ENCODE results near the gene FOXP1. TPM values are rescaled to one million over a fixed set of nuclear protein-coding genes. Genes with fewer than 3 reads are reported as not detected.

The FOXP1 gene
- total and polyA plus RNA-seq, 2 donors (not counting 1 experiment from before 2014, with no cell fraction given) = 91.1 to 508 TPM

DNA sequence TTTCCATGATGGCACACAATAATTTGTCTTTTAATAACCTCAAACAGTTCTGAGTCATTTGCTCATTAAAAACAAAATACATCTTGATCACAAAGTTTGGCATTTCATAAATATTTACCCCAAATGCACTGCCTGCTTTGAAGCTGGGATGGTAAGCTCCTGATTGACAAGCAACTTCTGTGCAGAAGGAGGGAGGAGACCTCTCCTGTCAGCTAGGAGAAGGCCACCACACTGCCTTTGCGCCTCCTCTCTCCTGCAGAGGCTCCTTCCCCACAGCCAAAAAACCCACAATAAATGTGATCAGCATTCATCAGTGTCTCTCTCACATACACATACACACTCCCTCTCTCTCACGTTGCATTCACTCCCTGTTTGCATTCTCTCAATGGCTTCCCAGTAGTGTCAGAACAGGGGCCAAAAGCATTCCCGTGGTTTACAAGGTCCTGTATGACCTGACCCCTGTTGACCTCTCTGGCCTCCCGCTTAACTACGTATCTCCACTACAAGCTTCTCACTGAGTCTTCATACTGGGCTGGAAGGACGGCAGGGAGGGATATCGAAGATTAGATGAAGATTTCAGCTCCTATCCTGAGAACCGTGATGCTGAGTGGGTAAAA is 216.4 kb downstream of the FOXP1 start:
- Histone ChIP-seq H2AFZ (ENCODE audit: insufficient read depth, low read depth, low read length, poor library complexity, severe bottlenecking) (no peak overlapping the region), H3K36me3 (replicated peaks in 1 of 2; ENCODE audit: control extremely low read depth in 1 of 2, control insufficient read depth in 1 of 2, extremely low read depth in 1 of 2, insufficient read depth in 2 of 2, low read length in 1 of 2) (peaks cover 0 to 5% of the 10 kb centered on the region in 2 experiments), H3K4me2 (replicated peaks; ENCODE audit: low read depth, low read length, poor library complexity, severe bottlenecking) (no peak overlapping the region), H4K20me1 (ENCODE audit: control insufficient read depth, insufficient read depth, low read length, poor library complexity, severe bottlenecking) (no peaks in the 10 kb centered on the region), H3K4me3 (ENCODE audit: control extremely low read depth in 1 of 5, extremely low read depth in 1 of 5, insufficient read depth in 1 of 5, low read depth in 2 of 5, low read length in 4 of 5) (no peak overlapping the region), H3K9ac (ENCODE audit: low read length) (no peak overlapping the region), H3K27me3 (replicated peaks in 1 of 4; ENCODE audit: control extremely low read depth in 1 of 4, control insufficient read depth in 3 of 4, insufficient read depth in 4 of 4, low read length in 3 of 4) (no peaks in the 10 kb centered on the region), H3K4me1 (ENCODE audit: control insufficient read depth in 2 of 2, insufficient read depth in 2 of 2, low read length in 2 of 2) (peaks cover 41 to 43% of the 10 kb centered on the region in 2 donors), H3K9me3 (ENCODE audit: control extremely low read depth in 1 of 3, control insufficient read depth in 2 of 3, insufficient read depth in 1 of 3, low read length in 2 of 3) (peaks cover 0 to 8% (median 0%) of the 10 kb centered on the region in 3 donors), H3K79me2 (ENCODE audit: control insufficient read depth, insufficient read depth, low read length) (peaks cover 96% of the 10 kb centered on the region), H3K27ac (ENCODE audit: low read length in 2 of 2) (no peak overlapping the region)
- WGBS (ENCODE audit: insufficient coverage) = 90% methylated on average over 3 of the region's 8 CpGs
- H3K27ac Mint-ChIP-seq = peak overlapping the region; percentile 54
- DNase-seq = no peak
- TF ChIP-seq EZH2 (IDR thresholded peaks at IDR 0.05; ENCODE audit: borderline replicate concordance, insufficient read depth, low read depth, low read length, poor library complexity, severe bottlenecking) = no peak
- TF ChIP-seq, protein P1, sequence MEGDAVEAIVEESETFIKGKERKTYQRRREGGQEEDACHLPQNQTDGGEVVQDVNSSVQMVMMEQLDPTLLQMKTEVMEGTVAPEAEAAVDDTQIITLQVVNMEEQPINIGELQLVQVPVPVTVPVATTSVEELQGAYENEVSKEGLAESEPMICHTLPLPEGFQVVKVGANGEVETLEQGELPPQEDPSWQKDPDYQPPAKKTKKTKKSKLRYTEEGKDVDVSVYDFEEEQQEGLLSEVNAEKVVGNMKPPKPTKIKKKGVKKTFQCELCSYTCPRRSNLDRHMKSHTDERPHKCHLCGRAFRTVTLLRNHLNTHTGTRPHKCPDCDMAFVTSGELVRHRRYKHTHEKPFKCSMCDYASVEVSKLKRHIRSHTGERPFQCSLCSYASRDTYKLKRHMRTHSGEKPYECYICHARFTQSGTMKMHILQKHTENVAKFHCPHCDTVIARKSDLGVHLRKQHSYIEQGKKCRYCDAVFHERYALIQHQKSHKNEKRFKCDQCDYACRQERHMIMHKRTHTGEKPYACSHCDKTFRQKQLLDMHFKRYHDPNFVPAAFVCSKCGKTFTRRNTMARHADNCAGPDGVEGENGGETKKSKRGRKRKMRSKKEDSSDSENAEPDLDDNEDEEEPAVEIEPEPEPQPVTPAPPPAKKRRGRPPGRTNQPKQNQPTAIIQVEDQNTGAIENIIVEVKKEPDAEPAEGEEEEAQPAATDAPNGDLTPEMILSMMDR (IDR thresholded peaks at IDR 0.05) = no peak
- peaks cover 63% of the 10 kb centered on the region for H3K4me1 Mint-ChIP-seq
- no peak overlapping the region for H3K4me3 Mint-ChIP-seq
- intact Hi-C loops (cut with micrococcal nuclease) = no loop called here
- ATAC-seq (ENCODE audit: low read depth) = no peak
- H3K27me3 Mint-ChIP-seq = no peaks in the 10 kb centered on the region
- H3K9me3 Mint-ChIP-seq (ENCODE audit: insufficient read depth) = no peaks in the 10 kb centered on the region
- POLR2A ChIA-PET = interaction anchor here (0.5 kb wide), 1 partner anchor 20 kb away, joined by 3 read pairs; no protein-coding TSS in a partner anchor
- CTCF ChIA-PET = no interaction called here

DNA sequence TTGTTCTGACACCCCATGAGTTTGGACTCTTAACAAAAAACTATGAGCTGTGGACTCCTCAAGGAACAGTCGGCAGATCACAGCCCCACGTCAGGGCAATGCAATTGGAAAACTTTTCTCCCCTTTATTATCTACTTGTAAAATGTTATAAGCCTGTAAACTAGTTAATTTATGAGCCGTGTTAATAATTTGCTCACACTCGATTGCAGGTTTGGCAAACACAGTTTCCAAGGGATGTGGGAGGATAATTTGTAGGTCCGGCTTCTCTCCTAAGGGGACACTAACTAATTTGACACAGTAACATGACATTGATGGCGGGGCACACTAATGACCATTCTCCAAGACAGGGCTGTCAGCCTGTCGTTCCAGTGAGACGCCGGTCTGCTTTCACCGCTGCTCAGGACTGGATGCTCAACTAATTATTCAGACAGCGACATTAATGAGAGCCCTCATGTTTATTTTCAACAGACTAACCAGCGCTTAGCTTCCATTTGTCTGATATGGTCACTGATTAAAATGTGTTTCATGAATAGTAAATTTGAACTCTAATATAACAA is 222.1 kb downstream of the FOXP1 start:
- 100% methylated on average over 3 of the region's 12 CpGs for WGBS (ENCODE audit: insufficient coverage)
- intact Hi-C loops (cut with micrococcal nuclease) = loop anchor here (2.0 kb wide), 1 partner anchor 15 kb away; no protein-coding TSS in a partner anchor
- ChIA-PET POLR2A (interaction anchor here (1.3 kb wide), 1 partner anchor 28 kb away, joined by 3 read pairs; no protein-coding TSS in a partner anchor), CTCF (interaction anchor here (0.7 to 2.3 kb wide), 4 partner anchors 11 to 287 kb away, joined by 3 to 7 read pairs (median 6); no protein-coding TSS in a partner anchor)
- Histone ChIP-seq H3K9ac (ENCODE audit: low read length) (peak overlapping the region; percentile 68), H3K36me3 (replicated peaks in 1 of 2; ENCODE audit: control extremely low read depth in 1 of 2, control insufficient read depth in 1 of 2, extremely low read depth in 1 of 2, insufficient read depth in 2 of 2, low read length in 1 of 2) (peaks cover 2 to 13% of the 10 kb centered on the region in 2 experiments), H3K27ac (ENCODE audit: low read length in 2 of 2) (peak overlapping the region; percentile 78 to 87), H4K20me1 (ENCODE audit: control insufficient read depth, insufficient read depth, low read length, poor library complexity, severe bottlenecking) (no peaks in the 10 kb centered on the region), H3K9me3 (ENCODE audit: control extremely low read depth in 1 of 3, control insufficient read depth in 2 of 3, insufficient read depth in 1 of 3, low read length in 2 of 3) (peaks cover 0 to 8% (median 0%) of the 10 kb centered on the region in 3 donors), H2AFZ (ENCODE audit: insufficient read depth, low read depth, low read length, poor library complexity, severe bottlenecking) (no peak overlapping the region), H3K4me3 (ENCODE audit: control extremely low read depth in 1 of 5, extremely low read depth in 1 of 5, insufficient read depth in 1 of 5, low read depth in 2 of 5, low read length in 4 of 5) (no peak overlapping the region), H3K4me1 (ENCODE audit: control insufficient read depth in 2 of 2, insufficient read depth in 2 of 2, low read length in 2 of 2) (peaks cover 79 to 83% of the 10 kb centered on the region in 2 donors), H3K4me2 (replicated peaks; ENCODE audit: low read depth, low read length, poor library complexity, severe bottlenecking) (peak overlapping the region; percentile 72), H3K79me2 (ENCODE audit: control insufficient read depth, insufficient read depth, low read length) (peaks cover 84% of the 10 kb centered on the region), H3K27me3 (replicated peaks in 1 of 4; ENCODE audit: control extremely low read depth in 1 of 4, control insufficient read depth in 3 of 4, insufficient read depth in 4 of 4, low read length in 3 of 4) (no peaks in the 10 kb centered on the region)
- Mint-ChIP-seq H3K27me3 (no peaks in the 10 kb centered on the region), H3K4me3 (no peak overlapping the region), H3K4me1 (peaks cover 82% of the 10 kb centered on the region), H3K9me3 (ENCODE audit: insufficient read depth) (no peaks in the 10 kb centered on the region), H3K27ac (peak overlapping the region; percentile 95)
- DNase-seq (no peak), ATAC-seq (ENCODE audit: low read depth) (no peak)
- TF ChIP-seq EZH2 (IDR thresholded peaks at IDR 0.05; ENCODE audit: borderline replicate concordance, insufficient read depth, low read depth, low read length, poor library complexity, severe bottlenecking) = no peak
- TF ChIP-seq, protein P1 (IDR thresholded peaks at IDR 0.05) = no peak

Measured in B cell (primary cell).